Measurements from ENCODE around the gene ATM.
"Not testable (repeated sequence)": the region's sequence is repeated elsewhere in the genome, so short reads cannot be mapped to it uniquely, and the experiment has no call there.

The ATM gene

DNA sequence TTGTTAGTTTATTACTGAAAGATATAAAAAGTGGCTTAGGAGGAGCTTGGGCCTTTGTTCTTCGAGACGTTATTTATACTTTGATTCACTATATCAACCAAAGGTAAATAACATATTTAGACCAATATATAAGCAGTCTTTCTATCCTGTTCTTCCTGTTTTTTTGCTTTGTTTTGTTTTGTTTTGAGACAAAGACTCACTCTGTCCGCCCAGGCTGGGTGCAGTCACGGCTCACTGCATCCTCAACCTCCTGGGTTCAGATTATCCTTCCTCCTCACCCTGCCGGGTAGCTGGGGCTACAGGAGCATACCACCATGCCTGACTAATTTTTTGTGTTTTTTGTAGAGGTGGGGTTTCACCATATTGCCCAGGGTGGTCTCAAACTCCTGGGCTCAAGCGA lies 66.8 kb downstream of the ATM start:
- DNase-seq: no peak

DNA sequence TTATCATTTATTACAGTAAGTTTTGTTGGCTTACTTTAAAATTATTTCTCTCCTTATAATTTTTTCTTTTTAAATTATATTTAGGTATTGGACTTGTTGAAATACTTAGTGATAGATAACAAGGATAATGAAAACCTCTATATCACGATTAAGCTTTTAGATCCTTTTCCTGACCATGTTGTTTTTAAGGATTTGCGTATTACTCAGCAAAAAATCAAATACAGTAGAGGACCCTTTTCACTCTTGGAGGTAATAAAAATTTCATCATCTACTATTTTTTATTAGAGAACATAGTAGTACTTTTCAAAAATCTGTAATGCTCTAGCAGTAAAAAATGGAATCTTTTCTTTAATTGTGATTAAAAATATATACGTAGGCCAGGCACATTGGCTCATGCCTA lies 70.4 kb downstream of the ATM start:
- no peak for DNase-seq

DNA sequence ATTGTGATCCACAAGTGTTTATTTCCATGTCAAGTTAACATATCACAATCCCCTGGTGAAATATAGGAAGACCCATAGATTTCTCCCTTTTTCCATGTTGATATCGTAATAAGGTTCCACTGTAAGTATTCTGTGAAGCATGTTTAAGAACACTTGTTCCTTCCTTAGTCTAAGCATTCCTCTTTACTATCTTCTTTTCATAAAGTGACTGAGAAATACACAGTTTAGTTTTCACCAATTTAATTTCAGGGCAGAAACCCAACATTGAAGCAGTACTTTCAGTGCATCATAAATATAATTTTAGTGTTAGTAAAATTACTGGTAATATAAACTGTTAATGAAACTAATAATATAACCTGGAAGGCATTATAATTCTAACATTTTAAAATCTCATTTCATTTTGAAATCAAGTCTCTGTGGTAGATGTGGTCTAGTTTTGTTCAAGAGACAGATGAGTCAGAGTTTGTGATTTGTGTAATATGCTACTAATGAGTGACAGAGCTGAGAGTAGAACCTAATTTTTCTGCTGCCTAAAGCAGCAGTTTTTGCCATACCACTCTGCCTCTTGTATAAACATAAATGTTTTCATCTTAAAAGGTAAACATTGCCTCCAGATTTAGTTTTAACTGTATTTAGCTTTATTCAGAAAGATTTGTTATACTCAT lies 79.4 kb downstream of the ATM start:
- DNase-seq: no peak

DNA sequence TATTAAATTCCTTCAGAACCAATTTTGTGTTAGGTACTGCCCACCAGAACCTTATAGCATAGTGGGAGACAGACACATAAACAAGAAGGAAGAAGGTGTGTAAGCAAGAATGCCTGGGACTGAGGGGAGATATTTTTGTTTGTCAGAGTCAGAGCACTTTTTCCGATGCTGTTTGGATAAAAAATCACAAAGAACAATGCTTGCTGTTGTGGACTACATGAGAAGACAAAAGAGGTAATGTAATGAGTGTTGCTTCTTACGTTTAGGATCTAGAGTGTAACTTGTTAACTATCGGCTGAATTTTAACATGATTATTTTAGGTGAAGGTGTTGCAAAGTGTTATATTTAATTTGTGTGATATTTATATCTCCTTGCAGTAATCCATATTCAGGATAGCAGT lies 84.9 kb downstream of the ATM start:
- DNase-seq: no peak

DNA sequence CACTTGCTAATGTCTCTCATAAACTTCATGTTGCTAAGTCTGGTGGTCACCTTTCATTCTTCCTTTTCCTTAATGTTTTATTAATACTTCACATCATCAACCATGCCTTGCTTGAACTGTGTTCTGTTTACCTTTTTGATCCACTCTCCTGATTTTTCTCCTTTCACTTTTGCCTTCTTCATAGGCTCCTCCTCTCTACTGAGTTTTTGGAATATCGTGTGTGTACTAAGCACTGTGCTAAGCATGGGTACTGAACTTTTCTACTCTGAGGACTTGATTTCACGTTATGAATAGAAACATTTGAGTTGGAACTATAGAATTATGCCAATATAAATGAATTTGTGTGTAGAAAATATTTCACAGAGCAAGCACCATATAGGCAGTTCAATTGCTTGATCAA lies 90.6 kb downstream of the ATM start:
- DNase-seq: no peak

DNA sequence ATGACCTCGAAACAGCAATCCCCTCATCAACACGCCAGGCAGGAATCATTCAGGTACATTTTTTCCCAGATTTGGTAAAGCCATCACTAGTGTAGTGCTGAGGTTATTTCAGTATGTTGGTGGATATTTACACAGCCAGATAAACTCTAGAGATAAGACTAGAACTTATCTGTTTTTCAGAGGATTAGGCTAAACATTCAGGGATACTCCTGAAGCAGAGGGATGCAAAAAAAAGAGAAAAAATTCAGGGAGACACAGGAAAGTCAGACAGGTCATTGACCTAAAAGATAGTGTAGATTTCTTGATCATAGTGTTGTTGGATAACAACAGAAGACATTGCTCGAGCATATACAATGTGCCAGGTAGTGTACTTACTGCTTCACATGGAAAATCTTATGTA lies 93.2 kb downstream of the ATM start:
- no peak for DNase-seq

DNA sequence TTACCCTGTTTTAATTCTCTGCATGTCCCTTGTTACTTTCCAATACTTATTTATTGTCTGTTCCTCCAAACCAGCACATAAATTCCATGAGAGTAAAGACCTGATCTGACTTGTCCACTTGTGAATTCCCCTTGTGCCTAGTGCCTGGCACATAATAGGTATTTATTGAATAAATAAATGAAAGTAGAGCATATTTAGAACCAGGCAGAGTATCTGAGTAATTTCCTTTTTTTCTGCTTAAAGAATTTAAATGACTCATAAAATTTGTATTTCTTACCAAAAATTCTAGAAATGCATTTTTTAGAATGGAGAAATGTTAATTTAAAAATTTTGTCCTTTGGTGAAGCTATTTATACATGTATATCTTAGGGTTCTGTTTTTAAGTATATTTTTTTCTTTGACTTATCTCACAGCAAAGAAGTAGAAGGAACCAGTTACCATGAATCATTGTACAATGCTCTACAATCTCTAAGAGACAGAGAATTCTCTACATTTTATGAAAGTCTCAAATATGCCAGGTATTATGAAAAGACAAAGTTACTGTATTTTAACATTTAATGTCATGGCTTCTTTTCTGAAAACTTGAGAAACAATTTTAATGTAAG lies 96.8 kb downstream of the ATM start:
- no peak for DNase-seq

DNA sequence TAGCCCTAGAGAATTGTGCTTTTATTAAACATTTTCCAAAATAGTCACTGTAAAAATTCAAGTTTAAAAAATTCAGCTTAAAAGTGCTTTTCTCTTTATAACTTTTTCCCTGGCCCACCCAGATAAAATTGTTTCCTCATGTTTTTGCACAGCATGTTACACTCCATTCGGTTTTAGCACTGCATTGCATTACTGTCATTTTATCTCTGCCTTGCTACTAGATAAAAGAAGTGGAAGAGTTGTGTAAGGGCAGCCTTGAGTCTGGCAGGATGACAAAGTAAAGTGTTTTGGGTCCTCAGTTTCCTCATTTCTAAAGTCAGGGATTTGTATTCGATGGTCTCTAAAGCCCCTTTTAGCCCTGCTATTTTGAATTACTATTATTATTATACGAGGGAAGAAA lies 99.8 kb downstream of the ATM start:
- DNase-seq: no peak

DNA sequence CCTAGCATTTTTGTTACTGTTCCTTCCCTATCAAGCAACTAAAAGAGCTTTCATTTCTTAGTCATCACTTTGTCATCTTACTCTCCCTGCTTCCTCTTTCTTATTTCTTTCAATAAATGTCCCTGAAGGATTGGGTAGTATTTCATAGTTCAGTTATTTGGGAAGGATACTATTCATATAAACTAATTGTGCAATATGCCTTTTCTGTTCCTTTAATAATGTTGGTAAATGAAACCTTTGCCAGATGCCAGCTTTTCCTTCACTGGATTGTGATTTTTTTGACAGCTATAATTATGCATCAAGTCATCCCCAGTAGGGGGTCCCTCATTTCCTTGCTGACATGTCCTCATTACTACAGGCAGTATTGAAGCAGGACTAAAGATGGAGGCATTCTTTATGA lies 101.7 kb downstream of the ATM start:
- DNase-seq: no peak

DNA sequence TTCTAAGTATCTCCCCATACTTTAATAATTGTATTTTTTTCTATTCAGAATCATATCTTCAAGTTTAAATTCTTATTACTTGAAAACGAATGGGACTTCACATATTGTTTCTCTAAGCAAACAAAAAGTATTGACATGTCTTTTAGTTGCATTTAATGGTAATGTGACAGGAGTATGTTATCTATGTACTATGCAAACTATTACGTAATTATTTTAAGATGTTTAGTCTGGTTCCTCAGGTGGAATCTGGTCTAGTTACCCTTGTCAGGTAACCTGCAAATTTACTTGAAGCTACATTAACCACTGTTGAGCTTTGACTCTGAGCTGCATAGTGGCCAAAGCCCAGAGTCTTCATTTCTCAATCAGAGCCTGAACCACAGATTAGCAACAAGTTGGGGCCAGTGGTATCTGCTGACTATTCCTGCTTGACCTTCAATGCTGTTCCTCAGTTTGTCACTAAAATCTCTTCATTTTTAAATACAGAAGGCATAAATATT lies 110.6 kb downstream of the ATM start:
- DNase-seq: no peak

DNA sequence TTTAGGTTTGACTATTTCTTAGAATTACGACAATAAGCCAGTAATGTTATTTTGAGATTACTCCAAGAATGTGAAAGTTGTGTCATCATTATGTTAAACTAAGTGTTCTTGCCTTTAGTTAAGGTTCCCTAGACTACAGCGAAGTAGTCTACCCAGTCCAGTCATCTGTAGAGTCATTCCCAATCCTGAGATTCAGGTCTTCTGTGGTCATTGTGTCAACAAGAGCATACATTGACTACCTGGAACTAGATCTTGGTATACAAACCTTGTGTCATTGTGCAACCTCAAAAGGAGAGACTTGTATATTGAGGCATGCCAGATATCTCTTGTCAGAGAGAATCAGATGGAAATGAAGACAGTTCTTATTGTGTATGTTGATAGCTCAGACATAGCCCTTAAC lies 115.9 kb downstream of the ATM start:
- no peak for DNase-seq

DNA sequence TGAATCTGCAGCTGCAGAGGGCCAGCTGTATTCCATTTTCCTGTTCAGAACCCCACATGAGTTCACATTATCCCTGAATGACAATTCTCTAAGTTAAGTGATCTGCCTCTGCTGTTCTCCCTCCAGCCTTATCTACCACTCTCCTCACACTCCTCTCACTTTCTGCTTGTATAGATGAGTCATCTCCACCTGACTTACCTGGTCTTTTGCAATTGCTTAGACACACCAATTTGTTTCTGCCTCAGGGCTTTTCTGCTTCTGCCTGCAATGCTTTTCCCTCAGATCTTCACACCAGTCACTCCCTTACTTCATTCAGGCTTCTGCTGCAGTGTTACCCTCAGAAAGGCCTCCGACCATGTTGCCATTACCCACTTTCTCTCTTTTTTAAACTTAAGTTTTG lies 118.1 kb downstream of the ATM start:
- DNase-seq: no peak

DNA sequence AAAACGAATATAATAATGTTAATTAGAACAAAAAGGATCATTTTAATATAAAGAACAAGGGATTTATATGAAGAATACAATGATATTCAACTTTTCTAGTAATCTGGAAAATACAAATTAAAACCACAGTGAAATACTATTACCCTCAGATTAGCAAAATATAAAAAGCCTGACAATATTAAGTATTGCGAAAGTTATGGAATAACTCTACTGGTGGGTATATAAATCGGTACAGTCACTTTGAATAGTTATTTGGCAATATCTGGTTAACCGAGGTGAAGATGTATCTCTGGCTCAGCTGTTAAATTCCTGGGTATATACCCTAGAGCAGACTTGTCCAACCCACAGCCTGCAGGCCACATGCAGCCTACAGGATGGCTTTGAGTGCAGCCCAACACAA lies 118.8 kb downstream of the ATM start:
- no peak for DNase-seq

DNA sequence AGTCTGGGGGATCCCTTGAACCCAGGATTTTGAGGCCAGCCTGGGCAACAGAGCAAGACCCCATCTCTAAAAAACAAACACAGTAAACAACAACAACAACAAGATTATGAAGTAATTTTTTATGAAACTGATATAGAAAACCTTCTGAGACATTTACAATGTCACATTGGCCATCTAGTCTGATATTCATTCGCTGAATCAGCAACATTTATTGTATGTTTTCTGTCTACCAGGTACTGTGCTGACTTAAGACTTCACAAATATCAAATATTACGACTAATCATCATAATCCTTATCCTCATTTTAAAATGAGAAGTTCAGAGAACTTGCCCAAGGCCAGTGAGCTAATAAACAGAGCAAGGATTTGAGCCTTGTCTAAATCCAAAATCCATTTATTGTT lies 120.8 kb downstream of the ATM start:
- DNase-seq: no peak

DNA sequence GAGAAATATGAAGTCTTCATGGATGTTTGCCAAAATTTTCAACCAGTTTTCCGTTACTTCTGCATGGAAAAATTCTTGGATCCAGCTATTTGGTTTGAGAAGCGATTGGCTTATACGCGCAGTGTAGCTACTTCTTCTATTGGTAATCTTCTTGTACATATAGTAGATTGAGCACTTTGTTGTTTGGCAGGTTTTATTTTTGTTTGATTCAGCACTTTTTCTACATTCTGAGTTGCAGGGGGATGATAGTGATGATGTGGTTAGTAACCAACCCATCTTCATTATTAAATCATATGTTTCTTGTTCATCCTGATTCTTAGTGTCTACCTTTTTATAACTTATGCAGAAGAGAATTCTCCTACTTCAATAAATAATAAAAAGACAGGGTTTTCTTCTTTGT lies 122.9 kb downstream of the ATM start:
- DNase-seq: no peak

DNA sequence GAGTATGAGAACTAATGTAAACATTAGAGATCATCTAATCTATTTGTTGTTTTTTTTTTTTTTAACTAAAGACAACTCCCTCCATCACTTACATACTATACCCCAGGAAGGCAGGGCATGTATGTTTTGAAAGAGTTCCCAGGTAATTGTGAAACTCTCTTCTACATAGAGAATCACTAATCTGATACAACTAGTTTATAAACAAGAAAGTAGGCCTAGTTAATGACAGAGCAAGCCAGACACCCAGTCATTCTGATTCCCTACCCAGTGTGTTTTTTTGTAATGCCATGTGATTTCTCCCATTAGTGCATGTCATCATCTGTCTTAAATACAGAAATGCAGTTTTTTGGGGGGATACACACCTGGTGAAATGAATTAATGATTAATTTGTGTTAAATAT lies 123.6 kb downstream of the ATM start:
- DNase-seq: no peak

DNA sequence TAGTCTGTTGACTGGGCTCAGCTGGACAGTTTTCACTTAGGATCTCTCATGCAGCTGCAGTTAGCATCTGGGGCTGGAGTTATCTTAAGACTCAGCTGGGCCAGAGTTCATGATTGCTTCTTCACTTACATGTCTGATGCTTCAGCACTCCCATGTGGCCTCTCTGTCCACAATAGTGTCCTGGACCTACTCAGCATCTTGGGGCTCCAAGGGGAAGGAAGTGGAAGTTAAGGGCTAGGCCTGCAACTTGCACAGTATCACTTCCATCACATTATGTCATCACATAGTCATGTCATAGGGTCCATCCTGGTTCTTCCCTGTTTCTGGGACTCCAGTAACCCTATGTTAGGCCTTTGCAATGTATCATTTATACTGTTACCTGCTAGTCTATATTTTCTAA lies 128.6 kb downstream of the ATM start:
- no peak for DNase-seq

DNA sequence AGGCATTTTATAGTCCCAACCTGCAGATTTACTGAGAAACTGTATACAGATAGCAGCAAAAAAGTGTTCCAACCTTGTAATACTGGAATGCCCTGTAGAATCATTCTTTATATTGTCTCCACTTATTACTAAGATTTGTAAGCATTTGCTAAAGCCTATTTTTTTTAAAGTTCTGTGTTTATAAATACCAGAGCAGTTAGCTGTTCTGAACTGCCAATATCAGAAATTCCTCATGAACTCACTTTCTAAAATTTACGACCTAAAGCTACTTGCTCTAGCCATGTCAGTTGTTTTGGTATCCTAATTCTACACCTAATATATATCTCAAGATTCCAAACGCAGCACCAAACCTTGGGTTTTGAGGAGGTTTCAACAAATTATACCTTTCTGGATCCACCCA lies 141.3 kb downstream of the ATM start:
- no peak for DNase-seq

DNA sequence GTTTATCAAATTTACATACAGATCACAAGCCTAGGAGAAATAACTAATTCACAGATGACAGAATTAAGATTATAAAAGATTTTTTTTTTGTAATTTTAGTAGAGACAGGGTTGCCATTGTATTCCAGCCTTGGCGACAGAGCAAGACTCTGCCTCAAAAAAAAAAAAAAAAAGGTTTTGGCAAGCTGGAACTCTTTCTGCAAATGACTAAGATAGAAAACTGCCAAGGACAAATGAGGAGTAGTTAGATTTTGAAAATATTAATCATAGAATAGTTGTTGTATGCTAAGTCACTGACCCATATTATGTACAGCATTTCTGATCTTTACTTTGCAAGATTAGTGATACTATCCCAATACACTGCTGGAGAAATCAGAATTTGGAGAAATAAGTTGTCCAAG lies 145.3 kb downstream of the ATM start:
- no peak for DNase-seq

DNA sequence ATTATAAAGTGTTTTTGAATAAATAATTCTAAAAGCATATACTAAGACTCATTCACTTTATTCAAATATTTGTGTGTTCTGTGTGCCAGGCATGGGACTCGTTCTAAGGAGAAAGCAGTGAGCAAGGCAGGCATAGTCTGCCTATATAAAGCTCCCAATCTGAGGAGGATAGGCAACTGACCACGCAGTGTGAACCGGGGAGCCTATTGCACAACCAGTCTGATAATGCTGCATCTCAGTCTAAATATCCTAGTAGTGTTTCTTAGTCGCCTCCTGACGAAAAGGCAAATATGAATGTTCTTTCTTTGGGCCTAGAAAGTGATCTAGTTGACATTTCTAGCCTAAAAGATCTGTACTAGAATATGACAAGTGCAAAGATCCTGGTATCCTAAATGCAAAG lies 146.2 kb downstream of the ATM start:
- no peak for DNase-seq

DNA sequence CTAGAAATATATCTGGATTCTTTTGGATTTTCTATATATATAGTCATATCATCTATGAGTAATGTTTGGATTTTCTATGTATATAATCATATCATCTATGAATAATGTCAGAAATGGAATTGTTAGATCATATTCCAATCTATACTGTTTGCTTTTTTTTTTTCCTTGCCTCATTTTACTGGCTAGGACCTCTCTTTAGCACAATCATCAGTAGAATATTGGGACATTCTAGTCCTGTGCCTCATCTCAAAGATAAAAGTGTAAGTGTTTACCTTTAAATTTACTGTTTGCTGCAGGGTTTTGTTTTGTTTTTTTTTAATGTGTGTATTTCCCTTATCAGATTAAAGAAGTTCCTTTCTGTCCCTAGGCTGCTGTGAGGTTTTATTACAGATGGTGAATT lies 147.4 kb downstream of the ATM start:
- DNase-seq: no peak

DNA sequence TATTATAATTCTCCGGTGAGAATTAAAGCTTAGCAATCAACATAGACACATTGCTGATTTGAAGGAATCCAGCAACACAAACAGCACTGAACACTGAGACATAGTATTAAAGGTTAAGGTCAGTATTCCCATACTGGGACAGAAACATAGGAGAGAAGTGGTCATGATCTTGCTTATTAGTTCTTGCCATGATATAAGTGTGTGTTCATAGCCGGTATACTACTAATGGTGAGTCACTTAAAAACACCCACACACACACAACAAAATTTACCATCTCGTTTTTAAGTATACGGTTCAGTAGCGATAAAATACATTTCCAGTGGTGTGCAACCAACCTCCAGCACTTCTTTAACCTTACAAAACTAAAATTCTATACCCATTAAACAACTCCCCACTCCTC lies 148.1 kb downstream of the ATM start:
- DNase-seq: no peak

DNA sequence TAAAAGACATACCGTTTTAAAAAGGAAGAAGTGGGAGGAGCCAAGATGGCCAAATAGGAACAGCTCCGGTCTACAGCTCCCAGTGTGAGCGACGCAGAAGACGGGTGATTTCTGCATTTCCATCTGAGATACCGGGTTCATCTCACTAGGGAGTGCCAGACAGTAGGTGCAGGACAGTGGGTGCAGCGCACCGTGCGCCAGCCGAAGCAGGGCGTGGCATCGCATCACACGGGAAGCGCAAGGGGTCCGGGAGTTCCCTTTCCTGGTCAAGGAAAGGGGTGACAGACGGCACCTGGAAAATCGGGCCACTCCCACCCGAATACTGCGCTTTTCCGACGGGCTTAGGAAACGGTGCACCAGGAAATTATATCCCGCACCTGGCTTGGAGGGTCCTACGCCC lies 150.6 kb downstream of the ATM start:
- not testable (repeated sequence) for DNase-seq

DNA sequence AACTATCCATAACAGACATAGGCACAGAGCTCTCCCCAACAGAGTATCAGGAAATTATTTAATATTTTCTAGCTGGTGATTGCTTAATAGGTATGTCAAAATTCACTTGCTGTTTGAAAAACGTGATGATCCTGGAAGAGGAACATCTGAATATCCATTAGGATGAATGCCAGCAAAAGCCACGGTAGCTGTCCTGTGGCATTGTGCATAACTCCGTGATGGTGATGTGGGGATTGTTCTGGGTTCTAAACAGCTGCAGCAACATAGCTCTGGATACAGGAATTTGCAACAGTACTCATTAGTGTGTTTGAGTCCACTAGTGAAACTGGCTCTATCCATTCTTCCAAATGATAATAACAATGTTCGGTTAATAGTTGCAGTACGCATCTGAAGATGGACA lies 165.7 kb downstream of the ATM start:
- DNase-seq: no peak

DNA sequence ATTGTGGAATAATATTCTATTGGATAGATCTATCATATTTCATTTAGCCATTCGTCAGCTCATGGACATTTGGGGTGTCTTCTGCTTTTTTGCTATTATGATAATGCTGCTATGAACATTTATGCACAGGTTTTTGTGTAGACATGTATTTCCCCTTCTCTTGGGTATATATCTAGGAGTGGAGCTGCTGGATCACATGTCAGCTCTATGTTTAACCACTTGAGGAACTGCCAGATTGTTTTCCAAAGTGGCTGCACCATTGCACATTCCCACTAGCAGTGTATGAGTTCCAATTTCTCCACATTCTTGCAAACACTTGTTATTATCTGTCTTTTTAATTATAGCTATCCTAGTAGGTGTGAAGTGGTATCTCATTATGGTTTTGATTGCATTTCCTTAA lies 169.5 kb downstream of the ATM start:
- DNase-seq: no peak

Measured in left hindlimb (tissue), 1 donor.